Measurements from ENCODE around the gene MPRIP. TPM values are rescaled to one million over a fixed set of nuclear protein-coding genes. Genes with fewer than 3 reads are reported as not detected.

The MPRIP gene
- total RNA-seq, 1 experiment from 2014 or later, result 443 TPM

DNA sequence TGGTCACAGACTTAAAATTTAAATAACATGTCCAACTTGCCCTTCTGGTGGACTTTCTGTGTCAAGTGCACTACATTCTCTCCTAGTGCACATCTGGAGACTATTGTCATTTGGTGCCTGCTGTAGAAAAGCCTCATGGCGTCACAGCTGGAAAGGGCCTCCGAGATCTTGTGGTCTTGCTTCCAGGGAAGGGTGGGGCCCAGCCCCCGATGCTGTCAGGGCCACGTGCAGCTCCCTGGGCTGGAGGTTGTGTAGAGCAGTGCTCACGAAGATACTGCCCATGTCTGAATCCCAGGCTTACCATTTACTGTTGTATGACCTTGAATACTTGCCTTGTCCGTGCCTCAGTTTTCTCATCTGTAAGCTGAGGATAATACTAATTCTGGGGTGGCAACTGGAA is 6.8 kb upstream of the MPRIP start:
- Histone ChIP-seq H4K20me1 (ENCODE audit: insufficient read depth) (no peaks in the 10 kb centered on the region), H3K4me3 (no peak overlapping the region), H3F3A (ENCODE audit: insufficient read depth, low read depth) (peaks cover 48% of the 10 kb centered on the region; the same call in 1 of the 2 replicates), H3K4me2 (no peak overlapping the region), H3K36me3 (ENCODE audit: low read depth) (no peaks in the 10 kb centered on the region), H3K9me3 (ENCODE audit: insufficient read depth, low read depth) (no peaks in the 10 kb centered on the region), H3K9me2 (ENCODE audit: insufficient read depth) (no peaks in the 10 kb centered on the region), H3K27me3 (ENCODE audit: insufficient read depth, low read depth) (no peaks in the 10 kb centered on the region), H3K4me1 (replicated peaks; ENCODE audit: insufficient read depth) (peaks cover 61% of the 10 kb centered on the region), H3K27ac (no peak overlapping the region), H2AFZ (no peak overlapping the region), H3K79me2 (ENCODE audit: low read depth) (no peaks in the 10 kb centered on the region; the same call in 1 of the 2 replicates)
- POLR2A ChIA-PET (ENCODE audit: unreplicated experiment), result no interaction called here
- CTCF ChIA-PET, result no interaction called here
- BruUV-seq (replicated peaks), result no TSS peak
- intact Hi-C loops (cut with micrococcal nuclease; ENCODE audit: unreplicated experiment), result no loop called here
- TF ChIP-seq CTCF (conservative IDR thresholded peaks at IDR 0.05), result no peak
- TF ChIP-seq EZH2 (IDR thresholded peaks at IDR 0.05; ENCODE audit: low read depth), result no peak
- DNase-seq, result no peak

- no peak overlapping the region for H2AFZ ChIP-seq
- intact Hi-C loops (cut with micrococcal nuclease; ENCODE audit: unreplicated experiment), result no loop called here
- no peak overlapping the region for H3K4me2 ChIP-seq
- H3K4me1 ChIP-seq (replicated peaks; ENCODE audit: insufficient read depth), result peaks cover 64% of the 10 kb centered on the region
- BruUV-seq (replicated peaks), result no TSS peak
- no peak overlapping the region for H3K27ac ChIP-seq
- H4K20me1 ChIP-seq (ENCODE audit: insufficient read depth), result no peaks in the 10 kb centered on the region
- H3K36me3 ChIP-seq (ENCODE audit: low read depth), result no peaks in the 10 kb centered on the region
- H3F3A ChIP-seq (ENCODE audit: insufficient read depth, low read depth), result peaks cover 50% of the 10 kb centered on the region; the same call in 1 of the 2 replicates
- no peaks in the 10 kb centered on the region for H3K9me3 ChIP-seq (ENCODE audit: insufficient read depth, low read depth)
- no peaks in the 10 kb centered on the region for H3K27me3 ChIP-seq (ENCODE audit: insufficient read depth, low read depth)
- H3K9me2 ChIP-seq (ENCODE audit: insufficient read depth), result no peaks in the 10 kb centered on the region
- ChIA-PET POLR2A (ENCODE audit: unreplicated experiment) (interaction anchor here (0.7 kb wide), 1 partner anchor 273 kb away, joined by 4 read pairs; no protein-coding TSS in a partner anchor), CTCF (interaction anchor here (0.7 kb wide), 1 partner anchor 8 kb away, joined by 3 read pairs; no protein-coding TSS in a partner anchor)
- no peaks in the 10 kb centered on the region for H3K79me2 ChIP-seq (ENCODE audit: low read depth)
- no peak for DNase-seq
- TF ChIP-seq EZH2 (IDR thresholded peaks at IDR 0.05; ENCODE audit: low read depth) (no peak), CTCF (conservative IDR thresholded peaks at IDR 0.05) (no peak)
- no peak overlapping the region for H3K4me3 ChIP-seq
Measured at GRCh38 chr17:17035920-17036523, 6.2 kb upstream of the MPRIP start.

- no peak for DNase-seq
- no peaks in the 10 kb centered on the region for H3K36me3 ChIP-seq (ENCODE audit: low read depth)
- TF ChIP-seq CTCF (conservative IDR thresholded peaks at IDR 0.05) (no peak), EZH2 (IDR thresholded peaks at IDR 0.05; ENCODE audit: low read depth) (no peak)
- peaks cover 52% of the 10 kb centered on the region; the same call in 1 of the 2 replicates for H3F3A ChIP-seq (ENCODE audit: insufficient read depth, low read depth)
- H4K20me1 ChIP-seq (ENCODE audit: insufficient read depth), result no peaks in the 10 kb centered on the region
- no peak overlapping the region for H3K4me2 ChIP-seq
- ChIA-PET CTCF (interaction anchor here (0.7 kb wide), 1 partner anchor 9 kb away, joined by 3 read pairs; no protein-coding TSS in a partner anchor), POLR2A (ENCODE audit: unreplicated experiment) (interaction anchor here (0.7 to 1.0 kb wide), 2 partner anchors 15 to 273 kb away, joined by 4 to 11 read pairs; no protein-coding TSS in a partner anchor)
- H3K9me3 ChIP-seq (ENCODE audit: insufficient read depth, low read depth), result no peaks in the 10 kb centered on the region
- H3K27ac ChIP-seq, result no peak overlapping the region
- no peak overlapping the region for H2AFZ ChIP-seq
- no TSS peak for BruUV-seq (replicated peaks)
- H3K4me1 ChIP-seq (replicated peaks; ENCODE audit: insufficient read depth), result peaks cover 69% of the 10 kb centered on the region
- no peaks in the 10 kb centered on the region for H3K79me2 ChIP-seq (ENCODE audit: low read depth)
- no peaks in the 10 kb centered on the region for H3K9me2 ChIP-seq (ENCODE audit: insufficient read depth)
- intact Hi-C loops (cut with micrococcal nuclease; ENCODE audit: unreplicated experiment), result no loop called here
- no peaks in the 10 kb centered on the region for H3K27me3 ChIP-seq (ENCODE audit: insufficient read depth, low read depth)
- H3K4me3 ChIP-seq, result no peak overlapping the region
Measured at GRCh38 chr17:17036524-17036998, 5.7 kb upstream of the MPRIP start.

All from PC-9 (cell line).